ENCODE data around the gene RASSF8.

Gene RASSF8

DNA sequence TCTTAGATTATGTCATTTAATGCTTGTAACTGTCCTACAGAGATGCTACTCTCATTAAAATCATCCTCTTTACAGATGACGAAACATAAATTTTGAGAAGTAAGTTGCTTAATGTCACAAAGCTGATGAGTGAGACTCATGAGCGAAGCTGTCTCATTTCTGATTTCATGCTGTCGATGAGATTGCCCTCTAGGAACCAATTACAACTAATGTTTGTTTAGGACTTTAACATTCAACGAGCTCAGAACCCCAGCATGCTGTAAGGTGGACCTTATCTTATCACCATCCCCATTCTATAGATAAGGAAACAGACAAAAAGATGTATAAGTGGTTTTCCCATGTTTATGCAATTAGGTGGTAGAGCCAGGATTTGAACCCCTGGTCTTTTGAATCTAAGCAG, 143.3 kb downstream of the RASSF8 start:
- Histone ChIP-seq H3K4me3 (ENCODE audit: low read length) (no peak overlapping the region), H3K9me3 (ENCODE audit: low read length) (no peaks in the 10 kb centered on the region)

DNA sequence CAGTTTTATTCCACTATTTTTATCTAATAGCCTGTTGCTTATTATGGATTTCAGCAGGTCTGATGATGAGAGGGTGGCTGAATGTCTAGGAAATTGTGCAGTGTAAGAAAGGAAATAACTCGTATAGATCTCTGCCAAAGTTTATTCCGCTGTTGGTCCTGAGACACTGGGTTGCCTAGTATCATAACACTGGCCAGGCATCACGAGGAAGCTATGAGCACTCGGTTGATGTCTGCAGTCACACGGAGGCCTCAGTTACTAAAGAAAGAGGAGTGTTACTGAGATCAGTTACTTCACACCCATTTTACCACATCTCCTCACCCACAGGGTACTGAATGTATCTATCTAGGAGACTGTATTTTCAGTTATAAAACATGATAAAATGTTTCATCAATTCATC, 144.5 kb downstream of the RASSF8 start:
- Histone ChIP-seq H3K9me3 (ENCODE audit: low read length) (no peaks in the 10 kb centered on the region), H2AFZ (ENCODE audit: low read depth, low read length) (no peak overlapping the region), H3K4me1 (ENCODE audit: insufficient read depth, low read length) (no peaks in the 10 kb centered on the region), H3K4me3 (ENCODE audit: low read length) (no peak overlapping the region), H3K27me3 (ENCODE audit: insufficient read depth, low read length) (no peaks in the 10 kb centered on the region), H3K36me3 (ENCODE audit: insufficient read depth, low read length) (no peaks in the 10 kb centered on the region)

More for the DNA sequence above, 143.3 kb downstream of the RASSF8 start:
- no peaks in the 10 kb centered on the region for H3K27me3 ChIP-seq (ENCODE audit: insufficient read depth, low read length)
- no peak overlapping the region for H2AFZ ChIP-seq (ENCODE audit: low read depth, low read length)
- H3K4me1 ChIP-seq (ENCODE audit: insufficient read depth, low read length), result no peaks in the 10 kb centered on the region
- no peaks in the 10 kb centered on the region for H3K36me3 ChIP-seq (ENCODE audit: insufficient read depth, low read length)

DNA sequence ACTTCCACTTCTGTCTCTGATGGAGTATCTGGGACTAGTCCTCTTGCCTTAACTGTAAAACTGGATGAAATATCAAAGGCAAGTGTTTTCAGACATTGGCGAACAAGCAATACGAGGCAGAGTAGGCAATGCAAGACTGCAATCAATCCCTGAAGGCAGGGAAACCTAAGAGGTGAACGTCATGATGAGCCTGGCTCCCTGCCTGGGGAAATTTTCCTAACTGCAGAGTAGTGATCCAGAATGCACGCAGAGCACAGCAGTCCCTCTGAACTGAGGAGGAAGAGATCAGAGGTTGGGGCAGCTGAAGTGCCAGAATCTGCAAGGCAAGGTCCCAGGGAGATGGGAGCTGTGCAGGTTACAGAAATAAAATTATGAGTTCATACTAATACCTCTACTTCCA, 147.9 kb downstream of the RASSF8 start:
- H3K27me3 ChIP-seq (ENCODE audit: insufficient read depth, low read length), result no peaks in the 10 kb centered on the region
- H3K4me1 ChIP-seq (ENCODE audit: insufficient read depth, low read length), result no peaks in the 10 kb centered on the region
- no peaks in the 10 kb centered on the region for H3K9me3 ChIP-seq (ENCODE audit: low read length)
- no peak overlapping the region for H2AFZ ChIP-seq (ENCODE audit: low read depth, low read length)
- H3K36me3 ChIP-seq (ENCODE audit: insufficient read depth, low read length), result no peaks in the 10 kb centered on the region
- H3K4me3 ChIP-seq (ENCODE audit: low read length), result no peak overlapping the region

DNA sequence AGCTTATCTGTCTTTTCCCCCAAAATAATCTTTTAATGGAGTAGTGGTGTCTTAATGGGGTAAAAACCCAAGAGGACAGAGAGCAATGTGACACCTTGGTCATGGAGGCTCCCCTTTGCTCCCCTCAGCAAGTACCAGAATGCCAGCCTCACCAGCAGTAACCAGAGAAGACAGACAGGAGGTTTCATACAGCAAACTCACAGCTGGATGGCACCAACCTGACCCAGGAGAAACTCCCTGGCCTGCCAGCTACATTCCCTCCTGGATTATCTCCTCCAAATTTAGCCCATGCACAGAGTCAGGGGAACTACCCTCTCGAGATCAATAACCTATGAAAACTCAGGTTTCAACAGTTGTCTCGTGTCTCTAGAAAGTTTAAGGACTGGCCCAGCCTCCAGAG, 150.4 kb downstream of the RASSF8 start:
- Histone ChIP-seq H3K9me3 (ENCODE audit: low read length) (no peaks in the 10 kb centered on the region), H3K4me1 (ENCODE audit: insufficient read depth, low read length) (peaks cover 15% of the 10 kb centered on the region), H3K4me3 (ENCODE audit: low read length) (no peak overlapping the region), H3K36me3 (ENCODE audit: insufficient read depth, low read length) (no peaks in the 10 kb centered on the region), H3K27me3 (ENCODE audit: insufficient read depth, low read length) (peaks cover 4% of the 10 kb centered on the region), H2AFZ (ENCODE audit: low read depth, low read length) (no peak overlapping the region)

DNA sequence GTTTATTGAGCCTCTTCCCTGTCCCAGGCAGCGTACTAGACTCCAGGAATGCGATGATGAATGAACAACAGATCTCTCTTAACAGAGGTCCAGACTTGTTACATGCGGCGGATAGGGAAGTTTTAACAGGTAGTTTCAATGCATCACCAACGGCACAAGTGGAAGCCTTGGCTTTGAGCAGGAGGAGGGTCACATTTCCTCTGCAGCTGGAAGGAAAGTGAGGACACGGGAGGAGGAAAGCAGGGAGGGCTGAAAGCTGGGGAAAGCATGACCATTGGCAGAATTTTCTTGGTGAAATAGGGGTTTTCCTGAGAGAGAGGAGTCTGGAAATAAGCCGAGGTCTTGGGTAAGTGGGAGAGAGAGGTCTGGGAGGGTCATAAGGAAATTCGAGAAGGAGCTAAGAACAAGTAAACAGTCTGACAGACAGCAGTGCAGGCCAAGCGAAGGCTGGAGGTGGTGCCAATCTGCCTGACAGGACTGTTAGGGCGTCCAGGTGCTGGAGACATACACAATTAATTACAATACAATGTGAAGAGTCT, 150.9 kb downstream of the RASSF8 start:
- Histone ChIP-seq H3K27me3 (ENCODE audit: insufficient read depth, low read length) (peaks cover 4% of the 10 kb centered on the region), H3K4me1 (ENCODE audit: insufficient read depth, low read length) (peaks cover 15% of the 10 kb centered on the region), H3K4me3 (ENCODE audit: low read length) (no peak overlapping the region), H2AFZ (ENCODE audit: low read depth, low read length) (no peak overlapping the region), H3K36me3 (ENCODE audit: insufficient read depth, low read length) (no peaks in the 10 kb centered on the region), H3K9me3 (ENCODE audit: low read length) (no peaks in the 10 kb centered on the region)

DNA sequence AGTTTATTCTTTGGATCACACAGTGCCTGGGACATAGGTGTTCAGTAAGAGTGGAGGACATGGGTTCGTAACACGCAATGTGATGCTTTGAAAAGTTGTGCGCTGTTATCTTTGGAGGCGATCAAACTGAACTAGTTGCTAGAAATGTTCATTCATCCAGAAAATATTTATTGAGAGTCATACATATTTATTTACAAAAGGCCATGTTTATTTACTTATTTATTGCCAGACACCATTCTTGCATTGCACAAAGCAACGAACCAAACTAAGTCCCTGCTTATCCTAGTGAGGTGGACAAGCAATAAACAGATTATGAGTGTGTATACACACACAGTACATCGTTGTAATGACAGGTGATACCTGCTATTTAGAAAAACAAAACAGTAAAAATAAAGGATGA, 153.8 kb downstream of the RASSF8 start:
- H2AFZ ChIP-seq (ENCODE audit: low read depth, low read length), result no peak overlapping the region
- H3K4me3 ChIP-seq (ENCODE audit: low read length), result no peak overlapping the region
- H3K4me1 ChIP-seq (ENCODE audit: insufficient read depth, low read length), result peaks cover 18% of the 10 kb centered on the region
- H3K36me3 ChIP-seq (ENCODE audit: insufficient read depth, low read length), result no peaks in the 10 kb centered on the region
- peaks cover 4% of the 10 kb centered on the region for H3K27me3 ChIP-seq (ENCODE audit: insufficient read depth, low read length)
- H3K9me3 ChIP-seq (ENCODE audit: low read length), result no peaks in the 10 kb centered on the region

DNA sequence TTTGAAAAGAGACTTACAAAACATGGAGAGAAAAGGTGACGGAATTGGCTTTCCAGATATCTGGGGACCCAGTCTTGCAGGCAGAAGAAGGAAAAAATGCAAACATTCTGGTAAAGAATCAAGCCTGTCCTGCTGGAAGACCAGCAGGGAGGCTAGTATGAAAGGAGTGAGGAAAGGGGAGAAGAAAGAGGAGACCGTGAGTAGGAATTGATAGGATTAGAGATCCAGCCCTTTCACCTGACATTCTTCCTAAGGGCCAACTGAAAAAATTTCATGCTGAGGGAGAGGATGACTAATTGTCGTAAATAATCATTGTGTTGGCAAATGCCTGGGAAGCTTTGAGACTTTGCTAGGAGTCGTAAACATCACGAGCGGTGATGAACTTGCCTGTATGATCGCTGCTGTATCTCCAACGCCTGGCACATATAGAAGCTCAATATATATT, 154.2 kb downstream of the RASSF8 start:
- no peak overlapping the region for H3K4me3 ChIP-seq (ENCODE audit: low read length)
- H3K4me1 ChIP-seq (ENCODE audit: insufficient read depth, low read length), result peaks cover 18% of the 10 kb centered on the region
- no peak overlapping the region for H2AFZ ChIP-seq (ENCODE audit: low read depth, low read length)
- no peaks in the 10 kb centered on the region for H3K36me3 ChIP-seq (ENCODE audit: insufficient read depth, low read length)
- peaks cover 4% of the 10 kb centered on the region for H3K27me3 ChIP-seq (ENCODE audit: insufficient read depth, low read length)
- H3K9me3 ChIP-seq (ENCODE audit: low read length), result no peaks in the 10 kb centered on the region

DNA sequence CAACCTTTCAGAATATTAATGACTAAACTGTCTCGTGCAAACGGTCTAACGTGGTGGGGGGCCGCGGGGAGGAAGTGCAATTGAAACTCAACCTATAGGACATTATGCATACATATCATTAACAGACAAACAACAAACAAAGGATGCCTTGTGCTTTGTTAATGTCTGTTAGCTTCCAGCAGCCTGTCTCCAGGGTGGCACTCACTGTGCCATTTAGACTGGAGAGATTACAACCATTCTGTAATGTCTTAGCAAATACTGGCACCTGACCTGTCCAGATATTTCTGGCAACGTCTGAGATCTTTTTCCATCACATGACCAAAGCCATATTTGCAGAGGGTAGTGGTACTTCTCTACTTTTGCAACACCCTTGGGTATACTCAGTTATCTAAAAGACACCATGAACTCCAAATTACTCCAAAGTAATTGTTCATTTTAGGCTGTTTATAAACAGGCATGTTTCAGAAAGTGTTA, 154.7 kb downstream of the RASSF8 start:
- H3K36me3 ChIP-seq (ENCODE audit: insufficient read depth, low read length), result no peaks in the 10 kb centered on the region
- peak overlapping the region; percentile 65 for H3K4me3 ChIP-seq (ENCODE audit: low read length)
- peaks cover 4% of the 10 kb centered on the region for H3K27me3 ChIP-seq (ENCODE audit: insufficient read depth, low read length)

DNA sequence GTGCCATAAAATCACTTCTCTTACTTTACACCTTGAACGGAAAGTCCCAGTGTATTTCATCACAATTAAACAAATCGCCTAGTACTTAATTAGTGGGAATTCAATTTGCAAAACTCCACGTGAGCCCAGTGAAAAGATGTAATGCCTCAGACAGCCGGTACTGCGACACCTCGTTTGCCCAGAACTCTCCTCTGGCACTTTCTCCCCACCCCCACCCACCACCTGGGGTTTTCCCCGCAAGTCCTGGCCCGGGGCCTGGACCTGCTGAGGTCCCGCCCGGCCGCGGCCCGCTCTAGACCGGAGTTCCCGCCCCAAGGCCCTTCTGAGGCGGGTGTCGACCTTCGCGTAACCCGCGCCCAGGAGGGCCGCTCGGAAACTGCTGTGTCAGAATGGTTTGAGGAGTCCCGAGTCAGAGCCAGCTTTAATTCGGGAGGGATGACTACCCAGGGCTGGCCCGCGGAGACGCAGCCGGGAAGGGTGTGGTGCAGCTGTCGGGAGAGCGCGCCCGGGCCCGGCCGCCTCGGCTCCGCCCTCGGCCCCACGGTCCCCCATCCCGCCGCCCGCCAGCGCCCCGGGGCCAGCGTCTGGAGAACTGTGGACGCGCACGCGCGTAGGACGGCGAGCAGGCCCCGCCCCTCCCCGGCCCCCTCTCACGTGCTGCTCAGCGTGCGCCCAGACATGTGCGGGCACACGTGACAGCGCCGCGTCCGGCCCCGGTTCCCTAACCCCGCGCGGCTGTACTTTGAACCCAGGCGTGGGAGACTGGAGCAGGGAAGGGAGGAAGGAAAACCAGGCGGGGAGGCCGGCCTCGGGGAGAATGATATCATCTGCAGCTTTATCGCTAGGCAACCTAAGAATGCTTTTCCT, 155.6 kb downstream of the RASSF8 start:
- H3K36me3 ChIP-seq (ENCODE audit: insufficient read depth, low read length), result no peaks in the 10 kb centered on the region
- H3K4me1 ChIP-seq (ENCODE audit: insufficient read depth, low read length), result peaks cover 18% of the 10 kb centered on the region
- peak overlapping the region; percentile 65 for H3K4me3 ChIP-seq (ENCODE audit: low read length)
- H3K27me3 ChIP-seq (ENCODE audit: insufficient read depth, low read length), result peaks cover 4% of the 10 kb centered on the region
- H3K9me3 ChIP-seq (ENCODE audit: low read length), result no peaks in the 10 kb centered on the region
- H2AFZ ChIP-seq (ENCODE audit: low read depth, low read length), result peak overlapping the region; percentile 95

More for the DNA sequence above, 154.7 kb downstream of the RASSF8 start:
- H3K9me3 ChIP-seq (ENCODE audit: low read length), result no peaks in the 10 kb centered on the region
- no peak overlapping the region for H2AFZ ChIP-seq (ENCODE audit: low read depth, low read length)
- H3K4me1 ChIP-seq (ENCODE audit: insufficient read depth, low read length), result peaks cover 18% of the 10 kb centered on the region

DNA sequence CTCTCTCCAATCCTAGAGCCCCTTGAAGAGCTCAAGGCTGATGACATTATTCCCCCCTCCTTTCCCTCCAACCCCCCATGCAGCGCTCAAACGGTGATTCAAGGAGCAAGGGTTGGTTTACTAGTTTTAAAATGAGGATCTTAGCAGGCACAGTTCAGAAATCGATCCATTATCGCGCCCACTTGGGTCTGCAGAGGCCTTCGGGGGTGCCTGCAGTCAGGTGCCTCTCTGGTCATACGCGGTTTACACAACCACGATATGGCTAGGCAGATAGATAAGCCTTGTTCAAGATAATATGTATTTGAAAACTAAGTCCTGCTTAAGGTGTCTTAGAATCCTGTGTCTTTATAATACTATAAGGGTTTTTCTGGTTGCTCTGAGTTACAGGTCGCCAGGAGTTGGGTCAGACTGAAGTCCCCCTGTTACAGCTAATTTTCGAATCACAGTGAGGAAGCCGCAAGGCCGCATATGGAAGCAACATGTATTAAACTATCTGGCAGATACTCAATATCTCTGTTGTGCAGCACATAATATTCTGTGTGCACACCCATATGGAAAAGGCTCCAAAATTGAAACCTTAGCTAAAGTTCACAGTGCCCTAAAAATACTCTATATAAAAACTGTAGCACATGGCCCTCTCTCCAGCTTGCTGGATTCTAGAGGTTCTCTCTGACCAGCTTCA, 156.4 kb downstream of the RASSF8 start:
- H3K36me3 ChIP-seq (ENCODE audit: insufficient read depth, low read length), result no peaks in the 10 kb centered on the region
- peaks cover 18% of the 10 kb centered on the region for H3K4me1 ChIP-seq (ENCODE audit: insufficient read depth, low read length)
- peaks cover 4% of the 10 kb centered on the region for H3K27me3 ChIP-seq (ENCODE audit: insufficient read depth, low read length)
- H2AFZ ChIP-seq (ENCODE audit: low read depth, low read length), result peak overlapping the region; percentile 95
- peak overlapping the region; percentile 65 for H3K4me3 ChIP-seq (ENCODE audit: low read length)
- no peaks in the 10 kb centered on the region for H3K9me3 ChIP-seq (ENCODE audit: low read length)

DNA sequence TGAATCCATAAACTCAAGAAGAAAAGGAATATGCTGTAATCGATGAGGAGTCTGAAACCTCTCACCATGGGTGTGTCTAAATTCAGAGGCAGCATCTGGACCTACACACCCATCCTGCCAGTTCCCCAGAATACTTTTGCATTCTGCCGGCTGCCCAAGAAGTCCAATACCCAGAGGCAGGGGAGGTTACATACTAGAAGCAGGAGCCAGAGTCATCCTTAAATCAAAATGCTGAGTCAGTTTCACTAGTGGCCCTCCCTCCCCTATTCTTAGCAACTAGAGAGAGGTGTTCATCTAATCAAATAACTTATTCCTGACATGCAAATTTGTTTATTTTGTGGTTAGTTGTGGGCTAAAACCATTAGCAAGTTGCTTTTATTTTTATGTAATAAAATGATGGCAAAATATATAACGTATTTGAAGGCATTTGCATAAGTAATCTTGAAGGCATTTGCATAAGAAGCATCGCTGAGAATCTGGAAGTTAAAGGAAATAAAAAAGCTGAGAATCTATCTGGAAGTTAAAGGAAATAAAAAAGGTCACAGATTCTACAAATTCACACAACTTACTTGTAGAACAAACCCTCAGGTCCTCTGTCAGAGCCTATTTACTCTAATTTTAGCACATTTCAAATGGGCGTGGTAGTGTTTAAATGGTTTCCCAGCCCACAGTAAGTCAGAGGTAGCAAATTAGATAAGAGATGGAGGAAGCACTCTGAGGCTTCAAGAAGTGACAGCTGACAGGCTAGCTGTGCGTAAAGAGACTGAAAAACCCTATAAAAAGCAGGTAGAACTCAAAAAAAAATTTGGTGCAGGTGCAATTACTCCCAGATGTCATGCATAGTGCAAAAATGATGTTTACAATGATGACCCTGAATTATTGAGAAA, 158.6 kb downstream of the RASSF8 start:
- peaks cover 18% of the 10 kb centered on the region for H3K4me1 ChIP-seq (ENCODE audit: insufficient read depth, low read length)
- H3K9me3 ChIP-seq (ENCODE audit: low read length), result no peaks in the 10 kb centered on the region
- no peak overlapping the region for H3K4me3 ChIP-seq (ENCODE audit: low read length)
- no peak overlapping the region for H2AFZ ChIP-seq (ENCODE audit: low read depth, low read length)
- H3K27me3 ChIP-seq (ENCODE audit: insufficient read depth, low read length), result peaks cover 19% of the 10 kb centered on the region
- no peaks in the 10 kb centered on the region for H3K36me3 ChIP-seq (ENCODE audit: insufficient read depth, low read length)

DNA sequence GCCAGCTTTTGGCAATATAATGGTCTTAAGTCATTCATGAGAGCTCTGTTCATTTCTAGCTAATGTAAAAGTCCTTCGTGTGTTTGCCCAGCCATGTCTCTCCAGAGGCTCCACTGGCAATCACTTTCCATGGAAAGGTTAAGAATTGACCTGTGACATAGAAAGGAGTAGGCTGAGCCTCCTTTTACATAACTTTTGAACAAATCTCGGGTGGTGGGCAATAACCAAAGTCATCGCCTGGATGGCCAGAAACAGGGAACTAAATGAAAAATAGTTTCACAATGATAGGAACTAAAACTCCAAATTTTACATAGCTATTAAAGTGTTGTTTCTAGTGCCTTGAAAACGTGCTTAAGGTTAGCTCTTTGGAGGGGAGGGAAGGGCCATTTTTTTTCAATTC, 159.8 kb downstream of the RASSF8 start:
- H3K36me3 ChIP-seq (ENCODE audit: insufficient read depth, low read length), result no peaks in the 10 kb centered on the region
- H2AFZ ChIP-seq (ENCODE audit: low read depth, low read length), result no peak overlapping the region
- H3K9me3 ChIP-seq (ENCODE audit: low read length), result no peaks in the 10 kb centered on the region
- H3K4me3 ChIP-seq (ENCODE audit: low read length), result no peak overlapping the region
- H3K27me3 ChIP-seq (ENCODE audit: insufficient read depth, low read length), result peaks cover 17% of the 10 kb centered on the region
- H3K4me1 ChIP-seq (ENCODE audit: insufficient read depth, low read length), result peaks cover 14% of the 10 kb centered on the region
